Epithelial cell of proximal tubule (primary cell): ENCODE results near the gene AMOTL2. TPM values are rescaled to one million over a fixed set of nuclear protein-coding genes. Genes with fewer than 3 reads are reported as not detected.

ENCODE experiments used
- DNase-seq: peaks from one replicate; pipeline ENCODE4 v3.0.0-alpha.2; 2011; ENCODE audit warnings: low read depth
- H3K4me3 ChIP-seq: 2 replicates; pipeline ENCODE4 v1.5.1; 2011; ENCODE audit warnings: low read depth, mild to moderate bottlenecking, low read length
- CTCF ChIP-seq: conservative IDR thresholded peaks from 2 replicates; pipeline ENCODE4 v1.5.1; 2012; ENCODE audit warnings: low read depth, mild to moderate bottlenecking, low read length
- total RNA-seq: library from RNA; depleted of rRNA; stranded (reverse); fragments of >200 nt; gene quantifications from 2 replicates; pipeline ENCODE4 v1.2.3, GENCODE V29; 2015

Gene AMOTL2
- total RNA-seq, 1 donor from 2014 or later, result 98.7 TPM

- no peak for TF ChIP-seq CTCF
- no peak for DNase-seq
- no peak overlapping the region for H3K4me3 ChIP-seq
Observed at GRCh38 chr3:134323966-134324962, 50.0 kb downstream of the AMOTL2 start.

GRCh38 chr3:134322286-134322685 is 52.0 kb downstream of the AMOTL2 start:
- no peak overlapping the region for H3K4me3 ChIP-seq
- no peak for TF ChIP-seq CTCF
- no peak for DNase-seq

- no peak for TF ChIP-seq CTCF
- no peak for DNase-seq
- H3K4me3 ChIP-seq, result no peak overlapping the region
Observed at GRCh38 chr3:134320749-134321148, 53.5 kb downstream of the AMOTL2 start.

- no peak for TF ChIP-seq CTCF
- no peak for DNase-seq
- no peak overlapping the region for H3K4me3 ChIP-seq
Observed at GRCh38 chr3:134319931-134320330, 54.3 kb downstream of the AMOTL2 start.

- DNase-seq, result no peak
- H3K4me3 ChIP-seq, result no peak overlapping the region
- TF ChIP-seq CTCF, result no peak
Observed at GRCh38 chr3:134318166-134318565, 56.1 kb downstream of the AMOTL2 start.

- TF ChIP-seq CTCF, result no peak
- DNase-seq, result no peak
Observed at GRCh38 chr3:134317106-134317947, 56.9 kb downstream of the AMOTL2 start.

More at GRCh38 chr3:134317106-134317947, 56.9 kb downstream of the AMOTL2 start:
- H3K4me3 ChIP-seq, result no peak overlapping the region
